Activated B cell treated with CpG ODN at 0.5 μM for 24 hours (primary cell): ENCODE data around the gene TBX2. TPM values are rescaled to one million over a fixed set of nuclear protein-coding genes. Genes with fewer than 3 reads are reported as not detected.

Experiments used
- ATAC-seq: fragments of 200-7000 bp; cut with Tn5 transposase; one replicate; pipeline ENCODE4 v1.10.0; 2021; ENCODE audit warnings: low read depth, mild to moderate bottlenecking, moderate library complexity
- CTCF ChIA-PET: fragments of 350-600 bp; sonication (Branson Sonifier 250); formaldehyde crosslinking; loops from one replicate; lab custom pipeline; 2021; ENCODE audit warnings: antibody characterized with exemption; lab: Charles Lee
- POLR2A ChIA-PET: fragments of 350-600 bp; sonication (Branson Sonifier 250); formaldehyde crosslinking; loops from one replicate; lab custom pipeline; 2021; ENCODE audit warnings: antibody characterized with exemption; lab: Charles Lee
- DNase-seq: peaks from one replicate; pipeline ENCODE4 v3.0.0; 2022
- H3K27ac Mint-ChIP-seq: one replicate; pipeline ENCODE4 v1.8.0; 2020; ENCODE audit warnings: mixed read lengths
- H3K27me3 Mint-ChIP-seq: one replicate; pipeline ENCODE4 v1.8.0; 2021; ENCODE audit warnings: mixed read lengths
- H3K36me3 Mint-ChIP-seq: one replicate; pipeline ENCODE4 v1.8.0; 2021; ENCODE audit warnings: low read depth, mixed read lengths
- H3K4me1 Mint-ChIP-seq: one replicate; pipeline ENCODE4 v1.8.0; 2021; ENCODE audit warnings: mixed read lengths
- H3K4me3 Mint-ChIP-seq: one replicate; pipeline ENCODE4 v1.8.0; 2020; ENCODE audit warnings: mild to moderate bottlenecking, mixed read lengths
- H3K9me3 Mint-ChIP-seq: one replicate; pipeline ENCODE4 v1.8.0; 2020; ENCODE audit warnings: mixed read lengths
- intact Hi-C: fragments of 100-400 bp; cut with micrococcal nuclease; formaldehyde crosslinking; loops from one replicate; pipeline ENCODE4 v1.15.1; 2024
- total RNA-seq: library from RNA; stranded (reverse); gene quantifications from 2 replicates; pipeline ENCODE4 v1.2.3, GENCODE V29; 2022
- TF ChIP-seq, protein P1 (sequence below): fragments of 200-600 bp; IDR thresholded peaks from one replicate; pipeline ENCODE4 v1.8.0; 2022; ENCODE audit warnings: antibody characterized with exemption, mild to moderate bottlenecking

Gene TBX2
- total RNA-seq, 1 donor from 2014 or later, result not detected

DNA sequence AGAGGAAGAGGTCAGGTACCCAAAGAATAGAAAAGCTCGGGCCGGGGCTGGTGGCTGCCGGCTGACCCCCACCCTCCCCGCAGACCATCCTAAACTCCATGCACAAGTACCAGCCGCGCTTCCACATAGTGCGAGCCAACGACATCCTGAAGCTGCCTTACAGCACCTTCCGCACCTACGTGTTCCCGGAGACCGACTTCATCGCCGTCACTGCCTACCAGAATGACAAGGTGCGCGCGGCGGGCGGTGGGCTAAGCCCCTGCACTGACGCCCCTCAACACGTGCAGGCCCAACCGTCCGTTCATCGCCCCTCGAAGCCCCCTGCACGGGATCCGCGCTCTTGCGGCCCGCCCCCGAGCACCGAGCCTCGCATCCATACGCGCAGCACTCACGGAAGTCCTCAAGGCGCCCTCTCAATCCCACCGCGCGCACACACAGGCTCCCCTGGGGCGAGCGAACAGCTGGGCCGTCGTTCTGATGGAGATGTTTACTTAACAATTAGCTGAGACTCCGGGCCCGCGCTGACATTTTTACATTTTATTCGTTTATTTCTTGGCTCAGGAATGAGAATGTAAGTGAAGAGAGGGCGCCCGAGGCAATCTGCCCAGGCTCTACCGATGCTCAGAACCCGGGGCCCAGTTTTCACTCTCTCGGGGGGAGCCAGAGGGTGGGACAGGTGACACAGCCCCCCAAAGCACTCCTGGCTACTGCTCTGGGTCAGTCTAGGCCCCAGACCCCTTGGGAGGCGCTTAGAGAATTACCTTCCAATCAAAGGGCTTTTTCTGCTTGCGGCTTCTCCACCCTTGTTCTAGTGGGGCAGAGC is 3.5 kb downstream of the TBX2 start:
- Mint-ChIP-seq H3K27me3 (peaks cover 60% of the 10 kb centered on the region), H3K4me1 (peaks cover 48% of the 10 kb centered on the region), H3K9me3 (no peaks in the 10 kb centered on the region), H3K4me3 (peak overlapping the region; percentile 73), H3K27ac (no peak overlapping the region), H3K36me3 (no peaks in the 10 kb centered on the region)
- DNase-seq (no peak), ATAC-seq (peak; percentile 25)
- intact Hi-C loops, result loop anchor here (1.0 to 10.0 kb wide), 3 partner anchors 9 to 258 kb away; no protein-coding TSS in a partner anchor
- ChIA-PET CTCF (interaction anchor here (0.6 to 3.3 kb wide), 2 partner anchors 9 to 440 kb away, joined by 4 to 14 read pairs; no protein-coding TSS in a partner anchor), POLR2A (no interaction called here)
- TF ChIP-seq, protein P1, sequence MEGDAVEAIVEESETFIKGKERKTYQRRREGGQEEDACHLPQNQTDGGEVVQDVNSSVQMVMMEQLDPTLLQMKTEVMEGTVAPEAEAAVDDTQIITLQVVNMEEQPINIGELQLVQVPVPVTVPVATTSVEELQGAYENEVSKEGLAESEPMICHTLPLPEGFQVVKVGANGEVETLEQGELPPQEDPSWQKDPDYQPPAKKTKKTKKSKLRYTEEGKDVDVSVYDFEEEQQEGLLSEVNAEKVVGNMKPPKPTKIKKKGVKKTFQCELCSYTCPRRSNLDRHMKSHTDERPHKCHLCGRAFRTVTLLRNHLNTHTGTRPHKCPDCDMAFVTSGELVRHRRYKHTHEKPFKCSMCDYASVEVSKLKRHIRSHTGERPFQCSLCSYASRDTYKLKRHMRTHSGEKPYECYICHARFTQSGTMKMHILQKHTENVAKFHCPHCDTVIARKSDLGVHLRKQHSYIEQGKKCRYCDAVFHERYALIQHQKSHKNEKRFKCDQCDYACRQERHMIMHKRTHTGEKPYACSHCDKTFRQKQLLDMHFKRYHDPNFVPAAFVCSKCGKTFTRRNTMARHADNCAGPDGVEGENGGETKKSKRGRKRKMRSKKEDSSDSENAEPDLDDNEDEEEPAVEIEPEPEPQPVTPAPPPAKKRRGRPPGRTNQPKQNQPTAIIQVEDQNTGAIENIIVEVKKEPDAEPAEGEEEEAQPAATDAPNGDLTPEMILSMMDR, result no peak

DNA sequence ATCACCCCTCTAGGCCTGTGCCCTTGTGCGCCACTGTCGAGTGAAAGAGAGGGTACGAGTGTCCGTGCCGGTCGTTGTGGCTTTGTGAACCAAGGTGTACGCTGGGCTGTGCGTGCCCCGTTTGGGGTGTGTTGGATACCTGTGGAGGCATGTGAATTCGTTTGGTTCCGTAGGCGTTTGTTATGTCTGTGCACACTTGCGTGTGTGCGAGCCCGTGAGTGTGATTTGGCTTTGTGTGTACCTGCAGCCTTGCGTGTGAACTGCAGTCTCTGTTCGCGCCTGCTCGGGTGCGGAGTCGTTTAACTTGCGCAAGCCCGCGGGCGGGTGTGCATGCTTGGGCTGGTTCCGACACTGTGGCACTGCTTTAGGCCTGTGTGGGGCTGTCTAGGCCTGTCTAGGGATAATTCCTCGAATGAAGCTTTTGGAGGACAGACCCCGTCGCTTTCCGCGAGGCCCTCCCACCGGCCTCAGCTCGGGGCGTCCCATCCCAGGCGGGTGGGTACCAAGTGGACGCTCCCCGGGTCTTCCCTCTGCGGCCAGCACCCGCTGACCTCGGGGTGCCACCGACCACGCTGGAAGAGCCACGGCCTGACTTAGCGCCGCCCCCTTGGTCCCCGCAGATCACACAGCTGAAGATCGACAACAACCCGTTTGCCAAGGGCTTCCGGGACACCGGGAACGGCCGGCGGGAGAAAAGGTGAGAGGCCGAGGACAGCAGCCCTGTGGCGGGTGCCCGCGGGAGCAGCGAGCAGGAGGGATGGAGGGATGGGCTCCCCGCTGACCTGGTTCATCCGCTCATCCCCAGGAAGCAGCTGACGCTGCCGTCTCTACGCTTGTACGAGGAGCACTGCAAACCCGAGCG is 4.4 kb downstream of the TBX2 start:
- ChIA-PET CTCF (interaction anchor here (3.3 kb wide), 1 partner anchor 9 kb away, joined by 14 read pairs; no protein-coding TSS in a partner anchor), POLR2A (no interaction called here)
- TF ChIP-seq, protein P1, result no peak
- Mint-ChIP-seq H3K36me3 (no peaks in the 10 kb centered on the region), H3K27me3 (peaks cover 59% of the 10 kb centered on the region), H3K4me3 (peak overlapping the region; percentile 73), H3K4me1 (peaks cover 49% of the 10 kb centered on the region), H3K9me3 (no peaks in the 10 kb centered on the region), H3K27ac (no peak overlapping the region)
- no peak for DNase-seq
- intact Hi-C loops, result loop anchor here (1.0 to 10.0 kb wide), 3 partner anchors 8 to 259 kb away; no protein-coding TSS in a partner anchor
- ATAC-seq, result no peak

DNA sequence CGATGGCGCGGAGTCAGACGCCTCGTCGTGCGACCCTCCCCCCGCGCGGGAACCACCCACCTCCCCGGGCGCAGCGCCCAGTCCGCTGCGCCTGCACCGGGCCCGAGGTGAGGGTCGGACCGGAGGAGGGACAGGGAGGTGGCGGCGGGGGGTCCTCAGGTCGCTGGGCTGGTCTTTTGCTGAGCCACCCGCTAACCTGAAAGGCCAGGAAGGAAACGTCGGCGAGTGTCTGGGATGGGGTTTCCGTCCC is 4.9 kb downstream of the TBX2 start:
- H3K27me3 Mint-ChIP-seq, result peaks cover 58% of the 10 kb centered on the region
- intact Hi-C loops, result loop anchor here (10.0 kb wide), 1 partner anchor 260 kb away; no protein-coding TSS in a partner anchor
- no peak overlapping the region for H3K27ac Mint-ChIP-seq
- ATAC-seq (no peak), DNase-seq (no peak)
- H3K4me3 Mint-ChIP-seq, result no peak overlapping the region
- TF ChIP-seq, protein P1, result no peak
- no peaks in the 10 kb centered on the region for H3K9me3 Mint-ChIP-seq
- peaks cover 51% of the 10 kb centered on the region for H3K4me1 Mint-ChIP-seq
- ChIA-PET POLR2A (no interaction called here), CTCF (no interaction called here)
- no peaks in the 10 kb centered on the region for H3K36me3 Mint-ChIP-seq

DNA sequence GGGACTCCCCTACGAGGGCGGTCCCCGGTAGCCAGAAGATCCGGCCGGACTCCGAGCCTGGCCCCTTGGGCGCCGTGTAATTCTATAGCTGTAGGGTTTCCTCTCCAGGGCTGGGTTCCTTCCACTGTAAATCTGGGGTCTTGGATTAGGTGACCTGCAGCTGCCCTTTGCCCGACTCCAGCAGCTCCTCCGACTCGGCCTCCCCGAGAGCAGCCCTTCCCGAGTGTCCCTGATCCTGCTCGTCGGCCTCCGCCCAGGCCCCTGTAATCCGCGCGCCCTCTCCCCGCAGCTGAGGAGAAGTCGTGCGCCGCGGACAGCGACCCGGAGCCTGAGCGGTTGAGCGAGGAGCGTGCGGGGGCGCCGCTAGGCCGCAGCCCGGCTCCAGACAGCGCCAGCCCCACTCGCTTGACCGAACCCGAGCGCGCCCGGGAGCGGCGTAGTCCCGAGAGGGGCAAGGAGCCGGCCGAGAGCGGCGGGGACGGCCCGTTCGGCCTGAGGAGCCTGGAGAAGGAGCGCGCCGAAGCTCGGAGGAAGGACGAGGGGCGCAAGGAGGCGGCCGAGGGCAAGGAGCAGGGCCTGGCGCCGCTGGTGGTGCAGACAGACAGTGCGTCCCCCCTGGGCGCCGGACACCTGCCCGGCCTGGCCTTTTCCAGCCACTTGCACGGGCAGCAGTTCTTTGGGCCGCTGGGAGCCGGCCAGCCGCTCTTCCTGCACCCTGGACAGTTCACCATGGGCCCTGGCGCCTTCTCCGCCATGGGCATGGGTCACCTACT is 5.5 kb downstream of the TBX2 start:
- TF ChIP-seq, protein P1, result no peak
- Mint-ChIP-seq H3K36me3 (no peaks in the 10 kb centered on the region), H3K4me1 (peaks cover 55% of the 10 kb centered on the region), H3K9me3 (no peaks in the 10 kb centered on the region), H3K4me3 (peak overlapping the region; percentile 41), H3K27me3 (peaks cover 59% of the 10 kb centered on the region), H3K27ac (no peak overlapping the region)
- ATAC-seq (no peak), DNase-seq (no peak)
- intact Hi-C loops, result loop anchor here (10.0 kb wide), 1 partner anchor 260 kb away; no protein-coding TSS in a partner anchor
- ChIA-PET CTCF (no interaction called here), POLR2A (no interaction called here)
